ENCODE results near the gene DBP. TPM values are rescaled to one million over a fixed set of nuclear protein-coding genes. Genes with fewer than 3 reads are reported as not detected.

The DBP gene
- total RNA-seq, 4 donors from 2014 or later = 0.33 to 18.6 (median 6.3) TPM

GRCh38 chr19:48607359-48607755 is 29.8 kb downstream of the DBP start:
- TF ChIP-seq CTCF (IDR thresholded peaks at IDR 0.05; ENCODE audit: low read depth) = no peak

GRCh38 chr19:48606463-48607358 is 30.5 kb downstream of the DBP start, which contains the start of gene SPACA4:
Gene SPACA4 (plus strand): TSS chr19:48606742. CDS start chr19:48606979, 237 bp downstream.
- TF ChIP-seq CTCF (IDR thresholded peaks at IDR 0.05; ENCODE audit: low read depth) = no peak

GRCh38 chr19:48603850-48604249 is 33.3 kb downstream of the DBP start:
- TF ChIP-seq CTCF (IDR thresholded peaks at IDR 0.05; ENCODE audit: low read depth) = no peak

- no peak for TF ChIP-seq CTCF (IDR thresholded peaks at IDR 0.05; ENCODE audit: low read depth)
Observed at GRCh38 chr19:48603449-48603848, 33.7 kb downstream of the DBP start.

- TF ChIP-seq CTCF (IDR thresholded peaks at IDR 0.05; ENCODE audit: low read depth) = no peak
Observed at GRCh38 chr19:48603001-48603400, 34.2 kb downstream of the DBP start.

- TF ChIP-seq CTCF (IDR thresholded peaks at IDR 0.05; ENCODE audit: low read depth) = no peak
Observed at GRCh38 chr19:48600679-48601417, 36.3 kb downstream of the DBP start.
